ENCODE measurements around the gene NUDCD3. TPM values are rescaled to one million over a fixed set of nuclear protein-coding genes. Genes with fewer than 3 reads are reported as not detected.

The NUDCD3 gene
- total and polyA plus RNA-seq, 3 experiments from 2014 or later: 72.0 to 99.5 (median 98.8) TPM

DNA sequence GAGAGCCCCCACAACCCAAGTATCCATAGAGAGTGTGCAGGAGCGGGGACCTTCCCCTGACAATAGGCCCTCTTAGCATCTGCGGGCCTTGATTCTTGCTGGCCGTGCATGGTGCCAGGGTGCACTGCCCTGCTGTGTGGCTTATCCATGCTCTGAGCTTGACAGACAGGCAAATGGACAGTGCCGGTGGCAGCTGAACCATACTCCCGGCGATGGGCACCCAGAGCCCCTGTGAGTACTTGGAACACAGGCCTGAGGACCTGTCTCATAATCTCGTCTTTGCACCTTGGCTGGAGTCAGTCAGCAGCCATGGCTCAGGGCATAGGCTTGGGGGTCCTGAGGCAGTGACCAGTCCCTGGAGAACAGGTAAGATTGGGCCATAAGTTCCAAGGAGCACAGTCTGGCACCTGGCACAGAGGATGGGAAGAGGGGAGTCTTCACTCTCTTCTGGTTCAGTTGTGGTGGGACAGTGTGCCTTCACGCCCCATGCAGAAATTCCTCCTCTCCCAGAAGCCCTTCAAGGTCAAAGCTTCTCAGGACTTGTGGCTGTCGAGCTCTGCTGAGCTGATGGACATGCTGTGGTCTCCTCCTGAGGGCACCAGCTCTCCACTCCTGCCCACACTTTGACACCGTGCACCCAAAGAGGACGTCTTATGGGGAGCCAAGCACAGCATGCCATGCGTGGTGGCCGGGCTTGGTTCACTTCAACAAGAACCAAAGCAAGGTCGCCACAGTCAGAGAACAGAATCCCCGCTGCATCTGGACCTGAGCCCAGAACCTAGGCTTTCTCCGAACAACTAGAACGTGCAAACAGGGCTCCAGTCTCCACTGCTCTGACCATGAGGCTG is 105.6 kb downstream of the NUDCD3 start:
- peak overlapping the region in 1 of 8 donors; percentile 25 for H3K27ac Mint-ChIP-seq
- H3K27me3 ChIP-seq (ENCODE audit: insufficient read depth, low read length, poor library complexity, severe bottlenecking): no peaks in the 10 kb centered on the region
- ChIA-PET POLR2A (no interaction called here), CTCF (no interaction called here)
- DNase-seq: no peak
- H3K4me3 ChIP-seq (ENCODE audit: low read length): no peak overlapping the region
- H3K27ac ChIP-seq (ENCODE audit: low read depth, low read length): no peak overlapping the region
- H3K9me3 ChIP-seq (ENCODE audit: low read length): no peaks in the 10 kb centered on the region
- H3K27me3 Mint-ChIP-seq: no peaks in the 10 kb centered on the region
- H3K36me3 Mint-ChIP-seq: peaks cover 4 to 86% (median 12%) of the 10 kb centered on the region in 3 donors
- no peaks in the 10 kb centered on the region for H3K9me3 Mint-ChIP-seq
- H3K4me1 Mint-ChIP-seq: peaks cover 0 to 4% (median 0%) of the 10 kb centered on the region in 3 donors
- no peak overlapping the region for H3K4me3 Mint-ChIP-seq
- H3K36me3 ChIP-seq (ENCODE audit: insufficient read depth, low read length): peaks cover 36% of the 10 kb centered on the region
- H3K4me1 ChIP-seq (ENCODE audit: insufficient read depth, low read length): no peaks in the 10 kb centered on the region

- Histone ChIP-seq H3K4me3 (ENCODE audit: low read length) (no peak overlapping the region), H3K27me3 (ENCODE audit: insufficient read depth, low read length, poor library complexity, severe bottlenecking) (no peaks in the 10 kb centered on the region), H3K36me3 (ENCODE audit: insufficient read depth, low read length) (peaks cover 31% of the 10 kb centered on the region), H3K9me3 (ENCODE audit: low read length) (no peaks in the 10 kb centered on the region), H3K4me1 (ENCODE audit: insufficient read depth, low read length) (no peaks in the 10 kb centered on the region), H3K27ac (ENCODE audit: low read depth, low read length) (no peak overlapping the region)
- H3K27me3 Mint-ChIP-seq: no peaks in the 10 kb centered on the region
- DNase-seq: no peak
- POLR2A ChIA-PET: no interaction called here
- peaks cover 0 to 13% (median 9%) of the 10 kb centered on the region in 3 donors for H3K4me1 Mint-ChIP-seq
- no peak overlapping the region for H3K4me3 Mint-ChIP-seq
- H3K27ac Mint-ChIP-seq: no peak overlapping the region
- no peaks in the 10 kb centered on the region for H3K9me3 Mint-ChIP-seq
- CTCF ChIA-PET: no interaction called here
- H3K36me3 Mint-ChIP-seq: peaks cover 4 to 74% (median 10%) of the 10 kb centered on the region in 3 donors
Measured at GRCh38 chr7:44383566-44383965, 106.9 kb downstream of the NUDCD3 start.

DNA sequence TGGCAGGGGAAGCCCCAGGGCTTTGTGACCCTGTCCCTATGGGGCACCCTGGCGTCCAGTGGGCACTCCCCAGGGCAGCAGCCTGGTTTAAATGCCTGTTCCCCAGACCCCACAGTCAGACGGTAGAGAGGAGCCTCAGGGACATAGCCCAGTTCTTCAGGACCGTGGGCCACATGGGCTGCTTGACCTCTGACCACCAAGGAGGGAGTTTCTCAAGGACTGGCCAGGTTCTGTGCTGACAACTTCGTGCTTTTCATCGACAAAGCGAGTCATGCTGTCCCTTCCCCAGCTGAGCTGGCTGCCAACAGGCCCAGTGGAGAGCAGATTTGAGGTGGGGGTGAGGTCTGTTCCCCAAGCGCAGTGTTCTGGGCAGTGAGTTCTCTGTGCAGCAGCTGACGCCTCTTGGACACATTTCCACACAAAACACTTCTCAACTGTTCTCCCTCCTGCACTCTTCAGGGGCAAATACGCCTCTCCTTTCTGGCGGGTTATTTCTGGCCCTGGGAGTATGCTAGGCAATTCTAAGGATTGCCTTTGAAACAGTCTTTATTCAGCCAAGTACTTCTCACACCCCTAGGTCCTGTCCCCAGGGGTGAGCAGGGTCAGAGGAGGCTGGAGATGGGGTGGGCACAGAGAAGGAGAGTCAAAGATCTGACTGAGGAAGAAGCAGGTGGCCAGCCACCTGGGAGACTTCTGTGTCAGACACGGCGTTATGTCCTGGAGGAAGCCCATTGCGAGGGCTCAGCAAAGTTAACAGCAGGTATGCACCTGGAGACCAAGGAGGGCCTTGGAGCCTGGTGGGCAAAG is 107.8 kb downstream of the NUDCD3 start:
- Histone ChIP-seq H3K36me3 (ENCODE audit: insufficient read depth, low read length) (peaks cover 23% of the 10 kb centered on the region), H3K4me1 (ENCODE audit: insufficient read depth, low read length) (no peaks in the 10 kb centered on the region), H3K27me3 (ENCODE audit: insufficient read depth, low read length, poor library complexity, severe bottlenecking) (no peaks in the 10 kb centered on the region), H3K4me3 (ENCODE audit: low read length) (no peak overlapping the region), H3K9me3 (ENCODE audit: low read length) (no peaks in the 10 kb centered on the region), H3K27ac (ENCODE audit: low read depth, low read length) (no peak overlapping the region)
- peaks cover 0 to 13% (median 9%) of the 10 kb centered on the region in 3 donors for H3K4me1 Mint-ChIP-seq
- CTCF ChIA-PET: no interaction called here
- H3K36me3 Mint-ChIP-seq: peaks cover 4 to 66% (median 8%) of the 10 kb centered on the region in 3 donors
- H3K4me3 Mint-ChIP-seq: no peak overlapping the region
- POLR2A ChIA-PET: no interaction called here
- peak overlapping the region in 1 of 8 donors; percentile 38 for H3K27ac Mint-ChIP-seq
- DNase-seq: no peak
- no peaks in the 10 kb centered on the region for H3K27me3 Mint-ChIP-seq
- H3K9me3 Mint-ChIP-seq: no peaks in the 10 kb centered on the region

GRCh38 chr7:44381494-44382220 is 108.8 kb downstream of the NUDCD3 start:
- Mint-ChIP-seq H3K4me3 (no peak overlapping the region), H3K27ac (peak overlapping the region in 3 of 8 donors; percentile 12 to 38 (median 13))
- POLR2A ChIA-PET: interaction anchor here (0.8 kb wide), 1 partner anchor 108 kb away, joined by 4 read pairs; no protein-coding TSS in a partner anchor

DNA sequence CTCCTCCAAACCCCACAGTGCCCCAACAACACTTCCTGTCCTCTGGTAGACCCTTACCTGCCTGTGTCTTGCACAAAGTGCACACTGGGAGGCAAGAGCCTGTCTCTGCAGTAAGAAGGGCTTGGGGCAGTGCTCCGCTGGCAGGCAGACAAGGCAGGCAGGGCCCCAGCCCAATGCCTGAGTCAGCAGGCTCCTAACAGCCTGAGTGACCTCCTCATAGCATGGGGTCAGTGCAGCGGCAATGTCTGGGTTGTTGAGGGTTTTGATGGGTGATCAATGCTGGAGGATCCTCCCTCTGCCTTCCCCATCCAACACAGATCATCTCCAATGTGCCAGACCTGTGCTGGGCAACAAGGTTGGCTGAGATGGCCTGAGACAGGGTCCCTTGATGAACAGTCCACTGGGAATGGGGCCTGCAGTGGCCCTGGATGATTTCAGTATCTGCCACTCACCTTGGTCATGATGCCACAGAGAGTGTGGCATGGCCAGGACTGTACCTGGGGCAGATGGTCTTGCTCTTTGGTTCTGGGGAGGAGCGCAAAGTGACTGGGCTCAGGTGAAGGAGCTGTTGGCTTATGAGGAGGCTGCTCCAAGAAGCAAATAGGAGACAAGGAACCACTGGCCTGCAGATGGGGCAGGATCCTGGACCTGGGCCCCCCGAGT is 109.5 kb downstream of the NUDCD3 start:
- Histone ChIP-seq H3K27me3 (ENCODE audit: insufficient read depth, low read length, poor library complexity, severe bottlenecking) (no peaks in the 10 kb centered on the region), H3K4me1 (ENCODE audit: insufficient read depth, low read length) (no peaks in the 10 kb centered on the region), H3K27ac (ENCODE audit: low read depth, low read length) (no peak overlapping the region), H3K4me3 (ENCODE audit: low read length) (no peak overlapping the region), H3K9me3 (ENCODE audit: low read length) (no peaks in the 10 kb centered on the region), H3K36me3 (ENCODE audit: insufficient read depth, low read length) (peaks cover 13% of the 10 kb centered on the region)
- ChIA-PET CTCF (no interaction called here), POLR2A (interaction anchor here (0.8 kb wide), 1 partner anchor 109 kb away, joined by 4 read pairs; no protein-coding TSS in a partner anchor)
- peaks cover 0 to under 1% of the 10 kb centered on the region in 2 donors for H3K27me3 Mint-ChIP-seq
- no peak overlapping the region for H3K4me3 Mint-ChIP-seq
- H3K36me3 Mint-ChIP-seq: peaks cover 4 to 49% (median 7%) of the 10 kb centered on the region in 3 donors
- H3K27ac Mint-ChIP-seq: peak overlapping the region in 3 of 8 donors; percentile 13 to 75 (median 33)
- no peak for DNase-seq
- peaks cover 0 to 13% (median 10%) of the 10 kb centered on the region in 3 donors for H3K4me1 Mint-ChIP-seq
- no peaks in the 10 kb centered on the region for H3K9me3 Mint-ChIP-seq

More at GRCh38 chr7:44381494-44382220, 108.8 kb downstream of the NUDCD3 start:
- peaks cover 0 to 13% (median 10%) of the 10 kb centered on the region in 3 donors for H3K4me1 Mint-ChIP-seq
- Histone ChIP-seq H3K27me3 (ENCODE audit: insufficient read depth, low read length, poor library complexity, severe bottlenecking) (no peaks in the 10 kb centered on the region), H3K9me3 (ENCODE audit: low read length) (no peaks in the 10 kb centered on the region), H3K27ac (ENCODE audit: low read depth, low read length) (no peak overlapping the region), H3K4me1 (ENCODE audit: insufficient read depth, low read length) (no peaks in the 10 kb centered on the region), H3K36me3 (ENCODE audit: insufficient read depth, low read length) (peaks cover 20% of the 10 kb centered on the region), H3K4me3 (ENCODE audit: low read length) (no peak overlapping the region)
- CTCF ChIA-PET: no interaction called here
- no peaks in the 10 kb centered on the region for H3K27me3 Mint-ChIP-seq
- no peak for DNase-seq
- no peaks in the 10 kb centered on the region for H3K9me3 Mint-ChIP-seq
- H3K36me3 Mint-ChIP-seq: peaks cover 4 to 56% (median 7%) of the 10 kb centered on the region in 3 donors

DNA sequence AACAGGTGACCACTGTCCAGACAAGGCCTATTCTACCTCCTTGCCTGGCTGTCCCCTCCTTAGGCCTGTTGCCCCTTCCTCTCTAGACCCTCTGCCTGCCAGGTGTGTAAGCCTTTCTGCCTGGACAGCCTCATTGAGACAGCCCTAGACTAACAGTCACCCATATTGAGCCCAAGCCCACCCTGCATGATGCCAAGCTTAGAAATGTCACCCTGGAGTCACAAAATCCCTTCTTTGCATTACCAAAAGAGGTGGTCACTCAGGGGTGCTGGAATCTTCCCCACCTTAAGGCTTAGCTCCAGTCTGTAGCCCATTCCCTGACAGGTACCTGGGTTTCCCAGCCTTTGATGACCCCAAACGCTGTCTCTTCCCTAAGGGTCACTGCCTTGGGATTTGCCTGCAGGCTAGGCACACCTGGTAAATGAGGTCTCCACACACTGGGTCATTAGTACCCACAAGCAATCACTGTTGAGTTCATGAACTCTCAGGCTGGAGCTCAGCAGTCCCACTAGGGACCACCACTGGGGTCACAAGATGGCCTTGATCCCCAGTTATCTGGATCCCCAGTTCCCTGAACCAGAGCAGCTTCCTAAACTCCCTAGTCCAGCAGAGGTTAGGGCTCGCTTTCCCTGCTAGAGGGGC is 110.1 kb downstream of the NUDCD3 start:
- no peaks in the 10 kb centered on the region for H3K4me1 ChIP-seq (ENCODE audit: insufficient read depth, low read length)
- H3K27ac ChIP-seq (ENCODE audit: low read depth, low read length): no peak overlapping the region
- H3K4me3 ChIP-seq (ENCODE audit: low read length): no peak overlapping the region
- ChIA-PET POLR2A (no interaction called here), CTCF (no interaction called here)
- Mint-ChIP-seq H3K9me3 (no peaks in the 10 kb centered on the region), H3K36me3 (peaks cover 3 to 42% (median 5%) of the 10 kb centered on the region in 3 donors), H3K4me1 (peaks cover 0 to 13% (median 10%) of the 10 kb centered on the region in 3 donors), H3K27ac (peak overlapping the region in 4 of 8 donors; percentile 3 to 85 (median 42)), H3K4me3 (no peak overlapping the region), H3K27me3 (peaks cover 0 to 1% of the 10 kb centered on the region in 2 donors)
- H3K27me3 ChIP-seq (ENCODE audit: insufficient read depth, low read length, poor library complexity, severe bottlenecking): no peaks in the 10 kb centered on the region
- no peaks in the 10 kb centered on the region for H3K9me3 ChIP-seq (ENCODE audit: low read length)
- no peak for DNase-seq
- peaks cover 12% of the 10 kb centered on the region for H3K36me3 ChIP-seq (ENCODE audit: insufficient read depth, low read length)
